Measurements from ENCODE around the gene KMT2C.
"Not testable (repeated sequence)": the region's sequence is repeated elsewhere in the genome, so short reads cannot be mapped to it uniquely, and the experiment has no call there.

KMT2C gene

GRCh38 chr7:152286972-152287371 is 148.8 kb downstream of the KMT2C start:
- not testable (repeated sequence) for DNase-seq

DNA sequence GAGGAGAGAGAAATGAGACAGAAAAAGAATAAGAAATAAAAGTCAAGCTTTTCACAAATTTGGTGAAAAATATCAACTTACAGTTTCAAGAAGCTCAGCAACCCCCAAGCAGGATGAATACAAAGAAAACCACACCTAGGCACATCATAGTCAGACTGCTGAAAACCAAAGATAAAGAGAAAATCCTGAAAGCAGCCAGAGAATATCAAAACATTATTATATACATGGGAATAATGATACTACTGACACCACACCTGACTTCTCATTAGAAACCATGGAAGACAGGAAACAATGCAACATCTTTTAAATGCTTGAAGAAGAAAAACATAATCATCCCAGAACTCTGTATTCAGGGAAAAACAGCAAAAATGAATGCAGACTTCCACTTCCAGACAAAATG is 149.6 kb downstream of the KMT2C start:
- not testable (repeated sequence) for DNase-seq

DNA sequence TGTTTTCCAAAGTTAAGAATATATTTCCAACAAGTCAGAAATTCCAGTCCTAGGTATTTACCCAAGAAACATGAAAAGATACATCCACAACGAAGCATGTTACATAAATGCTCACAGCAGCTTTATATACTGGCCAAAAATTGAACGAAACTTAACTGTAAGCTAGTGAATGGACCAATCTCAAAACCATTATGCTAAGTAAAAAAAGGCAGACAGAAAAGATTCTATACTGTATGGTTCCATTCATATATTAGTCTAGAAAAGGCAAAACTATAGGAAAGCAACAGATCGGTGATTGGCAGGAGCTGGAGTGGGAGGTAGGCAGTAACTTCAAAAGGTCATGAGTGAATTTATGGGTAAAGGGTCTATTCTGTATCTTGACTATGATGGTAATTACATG is 150.8 kb downstream of the KMT2C start:
- DNase-seq, result not testable (repeated sequence)

- DNase-seq, result not testable (repeated sequence)
Measured at GRCh38 chr7:152277687-152278086, 158.1 kb downstream of the KMT2C start.

- DNase-seq, result not testable (repeated sequence)
Measured at GRCh38 chr7:152270427-152270826, 165.4 kb downstream of the KMT2C start.

GRCh38 chr7:152266859-152267258 is 168.9 kb downstream of the KMT2C start:
- not testable (repeated sequence) for DNase-seq

DNA sequence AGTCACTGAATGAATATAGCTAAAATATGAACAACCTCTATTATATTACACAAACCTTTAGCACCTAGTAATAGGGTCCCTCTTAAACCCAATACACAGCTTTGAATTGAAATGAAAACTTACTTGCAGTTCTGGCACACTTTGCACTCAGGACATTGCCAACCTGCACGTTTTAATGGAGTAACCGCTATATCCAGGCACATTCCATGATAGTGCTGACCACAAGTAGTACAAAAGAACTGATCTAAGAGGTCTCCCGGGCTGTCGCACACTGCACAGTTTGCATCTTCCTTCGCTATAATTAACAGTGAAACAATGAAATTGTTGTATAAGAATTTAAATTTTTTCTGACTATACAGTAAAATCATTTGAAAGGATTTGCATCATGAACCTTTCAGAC is 170.9 kb downstream of the KMT2C start:
- DNase-seq, result not testable (repeated sequence)

DNA sequence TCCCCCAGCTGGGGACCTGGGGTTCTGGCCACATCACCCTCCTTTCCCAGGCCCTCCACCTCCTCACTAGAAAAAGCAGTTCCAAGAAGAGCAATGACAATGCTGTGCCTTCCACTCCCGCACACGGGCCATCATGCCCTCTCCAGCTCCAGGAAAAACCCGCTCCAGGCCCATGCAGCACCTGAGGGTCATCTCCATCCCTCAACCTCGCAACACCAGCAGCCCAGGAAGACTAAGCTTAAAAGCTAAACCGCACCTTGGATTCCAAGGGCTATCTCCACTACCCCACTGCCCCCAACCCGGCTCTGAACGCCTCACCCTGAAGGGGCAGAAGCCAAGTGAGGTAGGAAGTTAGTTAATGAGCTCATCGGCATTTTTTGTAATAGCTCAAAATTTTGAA is 173.7 kb downstream of the KMT2C start:
- not testable (repeated sequence) for DNase-seq

DNA sequence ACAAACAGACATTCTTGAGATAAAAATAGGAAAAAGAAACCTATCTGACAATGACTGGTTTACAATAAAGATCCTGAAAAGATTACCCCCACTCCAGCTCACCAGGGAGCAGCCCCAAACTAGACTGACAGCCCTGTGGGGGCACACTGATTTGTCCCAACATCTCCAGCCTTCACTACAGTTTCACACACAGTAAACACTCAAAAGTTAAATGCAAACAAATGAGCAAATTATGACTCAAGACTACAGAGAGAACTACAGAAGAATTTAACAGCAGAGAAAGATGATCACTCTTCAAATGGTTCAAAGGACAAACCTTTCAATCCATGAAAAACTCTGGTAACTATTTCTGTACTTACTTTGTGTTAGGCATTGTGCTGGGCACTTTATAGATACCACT is 176.2 kb downstream of the KMT2C start:
- not testable (repeated sequence) for DNase-seq

GRCh38 chr7:152247851-152248250 is 188.0 kb downstream of the KMT2C start:
- DNase-seq, result not testable (repeated sequence)

GRCh38 chr7:152245417-152245816 is 190.4 kb downstream of the KMT2C start:
- DNase-seq, result not testable (repeated sequence)

GRCh38 chr7:152243464-152243863 is 192.3 kb downstream of the KMT2C start:
- DNase-seq, result not testable (repeated sequence)

GRCh38 chr7:152241301-152241700 is 194.5 kb downstream of the KMT2C start:
- not testable (repeated sequence) for DNase-seq

GRCh38 chr7:152236306-152236705 is 199.5 kb downstream of the KMT2C start:
- not testable (repeated sequence) for DNase-seq

GRCh38 chr7:152234421-152234820 is 201.4 kb downstream of the KMT2C start:
- not testable (repeated sequence) for DNase-seq

DNA sequence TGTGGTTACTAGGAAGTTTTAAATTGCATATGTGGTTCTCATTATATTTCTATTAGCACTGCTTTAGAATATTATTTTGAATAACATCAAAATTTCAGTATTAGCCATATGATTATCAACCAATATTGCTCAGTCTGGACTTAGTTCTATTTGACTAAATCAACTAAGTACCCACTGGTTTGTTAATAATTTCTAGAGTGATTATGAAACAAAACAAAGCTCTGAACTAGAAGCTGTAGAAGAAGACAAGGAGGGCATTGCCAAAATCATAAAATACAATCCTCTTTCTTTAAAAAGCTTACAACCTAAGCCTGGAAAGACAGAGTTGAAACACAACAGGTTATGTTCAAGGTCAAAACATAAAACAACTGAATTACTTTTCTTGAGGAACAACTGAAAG is 204.7 kb downstream of the KMT2C start:
- no peak for DNase-seq

- DNase-seq, result not testable (repeated sequence)
Measured at GRCh38 chr7:152219556-152219955, 216.2 kb downstream of the KMT2C start.

GRCh38 chr7:152208766-152209165 is 227.0 kb downstream of the KMT2C start:
- DNase-seq, result not testable (repeated sequence)

DNA sequence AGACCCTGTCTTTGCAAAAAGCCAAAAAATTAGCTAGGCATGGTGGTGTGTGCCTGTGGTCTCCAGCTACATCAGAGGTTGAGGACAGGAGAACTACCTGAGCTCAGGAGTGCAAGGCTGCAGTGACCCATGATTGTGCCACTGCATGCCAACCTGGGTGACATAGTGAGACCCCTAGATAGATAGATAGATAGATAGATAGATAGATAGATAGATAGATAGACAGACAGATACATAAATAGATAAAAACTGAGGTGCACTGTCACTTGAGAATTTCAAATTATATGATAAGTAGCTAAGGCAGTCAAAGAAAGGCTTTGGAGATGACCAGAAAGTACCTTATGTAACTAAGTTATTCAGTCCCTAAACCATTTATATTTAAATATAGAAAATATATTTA is 231.4 kb downstream of the KMT2C start:
- DNase-seq, result not testable (repeated sequence)

GRCh38 chr7:152203095-152203494 is 232.7 kb downstream of the KMT2C start:
- no peak for DNase-seq

GRCh38 chr7:152202056-152202455 is 233.7 kb downstream of the KMT2C start:
- no peak for DNase-seq

DNA sequence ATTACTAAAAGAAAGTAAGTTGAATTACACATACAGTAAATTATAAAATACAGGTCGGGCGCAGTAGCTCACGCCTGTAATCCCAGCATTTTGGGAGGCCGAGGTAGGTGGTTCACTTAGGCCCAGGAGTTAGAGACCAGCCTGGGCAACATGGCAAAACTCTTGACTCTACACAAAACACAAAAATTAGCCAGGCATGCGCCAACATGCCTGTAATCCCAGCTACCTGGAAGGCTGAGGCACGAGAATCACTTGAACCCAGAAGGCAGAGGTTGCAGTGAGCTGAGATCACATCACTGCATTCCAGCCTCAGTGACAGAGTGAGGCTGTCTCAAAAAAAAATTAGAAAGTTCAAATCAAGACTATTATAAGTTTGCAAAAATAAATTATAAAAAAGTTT is 235.4 kb downstream of the KMT2C start:
- DNase-seq, result no peak

GRCh38 chr7:152196391-152196790 is 239.4 kb downstream of the KMT2C start:
- no peak for DNase-seq

GRCh38 chr7:152193880-152194279 is 241.9 kb downstream of the KMT2C start:
- no peak for DNase-seq

DNA sequence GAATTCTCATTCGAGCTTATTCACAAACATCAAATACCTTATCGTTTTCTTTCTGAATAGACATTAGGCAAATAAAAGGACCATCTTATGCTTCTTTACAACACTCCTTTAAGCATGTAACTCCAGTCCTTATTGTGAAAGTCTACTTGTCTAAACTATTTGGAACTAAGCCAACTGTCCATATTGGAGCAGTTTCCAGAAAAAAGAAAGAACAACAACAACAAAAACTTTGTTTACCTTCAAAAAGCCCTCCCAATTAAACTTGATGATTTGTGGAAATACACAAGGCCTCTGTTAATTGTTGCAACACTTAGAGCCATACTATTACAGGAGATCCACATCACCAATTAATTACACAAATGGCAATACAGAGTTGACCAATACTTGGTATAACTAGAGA is 246.7 kb downstream of the KMT2C start:
- no peak for DNase-seq

- DNase-seq, result no peak
Measured at GRCh38 chr7:152185558-152185957, 250.2 kb downstream of the KMT2C start.

All from stimulated activated CD4-positive, alpha-beta T cell treated with anti-CD3 and anti-CD28 coated beads, Interleukin-2, amount 100 ng/mL, for 48 hours (primary cell).